GM21390 (cell line): Measurements from ENCODE around the gene POU6F2.
"Not testable (repeated sequence)": the region's sequence is repeated elsewhere in the genome, so short reads cannot be mapped to it uniquely, and the experiment has no call there.

Experiments used
- ATAC-seq: cut with Tn5 transposase; IDR thresholded peaks from one replicate; pipeline ENCODE4 v1.9.1; 2021; ENCODE audit not compliant: unreplicated experiment

POU6F2 gene, protein sequence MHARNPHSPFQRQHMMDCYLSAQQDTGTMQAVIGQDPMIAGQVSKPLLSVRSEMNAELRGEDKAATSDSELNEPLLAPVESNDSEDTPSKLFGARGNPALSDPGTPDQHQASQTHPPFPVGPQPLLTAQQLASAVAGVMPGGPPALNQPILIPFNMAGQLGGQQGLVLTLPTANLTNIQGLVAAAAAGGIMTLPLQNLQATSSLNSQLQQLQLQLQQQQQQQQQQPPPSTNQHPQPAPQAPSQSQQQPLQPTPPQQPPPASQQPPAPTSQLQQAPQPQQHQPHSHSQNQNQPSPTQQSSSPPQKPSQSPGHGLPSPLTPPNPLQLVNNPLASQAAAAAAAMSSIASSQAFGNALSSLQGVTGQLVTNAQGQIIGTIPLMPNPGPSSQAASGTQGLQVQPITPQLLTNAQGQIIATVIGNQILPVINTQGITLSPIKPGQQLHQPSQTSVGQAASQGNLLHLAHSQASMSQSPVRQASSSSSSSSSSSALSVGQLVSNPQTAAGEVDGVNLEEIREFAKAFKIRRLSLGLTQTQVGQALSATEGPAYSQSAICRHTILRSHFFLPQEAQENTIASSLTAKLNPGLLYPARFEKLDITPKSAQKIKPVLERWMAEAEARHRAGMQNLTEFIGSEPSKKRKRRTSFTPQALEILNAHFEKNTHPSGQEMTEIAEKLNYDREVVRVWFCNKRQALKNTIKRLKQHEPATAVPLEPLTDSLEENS

DNA sequence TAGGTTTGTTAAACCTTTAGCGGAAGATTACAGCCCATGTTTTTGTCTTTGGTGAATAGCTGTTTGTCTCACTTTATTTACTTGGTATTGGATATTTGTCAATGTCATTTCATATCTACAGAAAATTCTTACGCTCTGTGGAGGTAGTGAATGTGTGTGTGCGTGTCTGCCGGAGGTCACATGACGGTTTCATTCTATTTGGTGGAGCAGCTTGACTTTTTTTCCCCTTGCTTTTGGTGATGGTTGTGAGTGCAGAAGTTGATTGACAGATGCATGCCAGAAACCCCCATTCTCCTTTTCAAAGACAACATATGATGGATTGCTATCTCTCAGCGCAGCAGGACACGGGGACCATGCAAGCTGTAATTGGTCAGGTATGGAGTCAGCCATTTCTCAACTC lies at the start of gene POU6F2:
Gene POU6F2 (plus strand): TSS at position 225 of the 400 bp plus-strand sequence. CDS start 45 bp downstream, at position 270.
- ATAC-seq = no peak

DNA sequence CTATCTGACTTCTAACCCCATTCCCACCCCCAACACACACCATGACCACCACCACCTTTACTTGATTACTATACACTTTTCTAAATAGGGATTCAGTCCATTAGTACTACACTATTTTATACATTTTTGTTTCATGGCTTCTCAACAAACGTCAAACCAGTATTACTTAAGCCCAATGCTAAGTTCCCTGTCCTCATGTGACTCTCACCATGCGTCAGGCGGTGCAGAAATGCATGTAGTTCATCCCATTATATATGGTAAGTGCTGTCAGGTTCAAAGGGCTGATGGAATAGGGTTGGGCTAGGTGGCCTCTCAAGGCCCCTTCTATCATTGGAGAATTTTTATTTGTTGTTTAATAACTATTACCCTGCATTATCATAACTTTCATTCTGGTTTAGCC lies 49.2 kb upstream of the POU6F2 start:
- no peak for ATAC-seq

DNA sequence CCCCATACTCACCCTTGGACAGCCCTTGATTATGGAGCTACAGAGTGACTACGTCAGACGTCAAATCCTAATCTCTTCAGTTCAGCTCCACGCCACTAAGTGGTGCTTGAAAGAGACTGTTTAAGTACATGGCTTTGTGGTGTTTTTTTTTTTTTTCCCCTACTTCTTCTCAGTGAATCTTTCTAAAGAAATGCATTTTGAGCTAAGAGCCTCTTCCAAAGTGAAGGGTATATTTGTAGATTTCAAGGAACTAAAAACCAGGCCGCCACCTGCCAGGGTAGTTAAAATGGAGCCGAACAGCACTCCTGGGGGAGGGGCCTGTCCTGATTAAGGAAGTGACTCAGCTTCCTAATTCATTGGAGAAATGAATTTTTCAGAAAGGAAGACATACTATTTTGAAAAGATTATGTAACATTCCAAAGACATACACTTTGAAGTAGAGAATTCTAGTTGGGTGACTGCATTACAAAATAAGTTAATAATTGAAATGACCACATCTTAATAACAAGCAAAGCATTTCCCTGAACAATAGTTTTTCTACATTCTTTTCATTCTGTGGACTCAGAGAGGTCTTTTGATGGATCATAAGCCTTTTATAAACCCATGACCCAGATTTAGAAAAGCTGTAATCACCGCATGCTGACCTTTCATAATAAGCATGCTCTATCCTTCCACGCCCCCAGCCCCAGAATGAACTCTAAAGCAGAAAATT lies 48.1 kb upstream of the POU6F2 start:
- no peak for ATAC-seq

DNA sequence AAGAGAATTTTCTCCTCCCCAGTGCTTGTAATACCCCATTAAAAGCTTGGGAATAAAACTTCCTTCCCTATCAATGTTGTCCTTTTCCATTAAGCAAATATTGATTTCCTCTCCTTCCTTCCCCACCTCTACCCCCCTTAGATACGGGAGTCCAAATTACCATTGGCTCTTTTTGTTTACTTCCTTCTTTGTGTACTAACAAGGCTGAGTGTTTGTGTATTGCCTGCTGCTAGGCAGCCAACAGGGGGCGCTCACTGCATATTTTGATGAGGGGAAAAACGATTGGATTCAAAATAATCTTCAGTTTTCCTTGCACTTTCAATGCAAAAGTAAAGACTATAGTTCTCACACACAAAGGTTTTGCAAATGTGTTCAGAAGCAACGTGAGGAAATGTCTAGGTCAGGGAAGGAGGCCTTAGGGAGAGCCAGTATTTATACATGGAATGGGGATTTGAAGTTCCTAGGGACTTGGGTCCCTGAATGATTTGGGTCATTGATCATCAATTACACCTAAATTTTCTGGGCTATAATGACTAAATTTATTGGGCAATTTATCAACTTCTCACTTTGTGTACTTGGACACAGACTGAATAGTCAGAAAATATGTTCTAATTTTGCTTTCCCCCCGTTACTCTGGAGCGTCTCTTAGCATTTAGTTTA lies 45.1 kb upstream of the POU6F2 start:
- ATAC-seq = peak; percentile 84

DNA sequence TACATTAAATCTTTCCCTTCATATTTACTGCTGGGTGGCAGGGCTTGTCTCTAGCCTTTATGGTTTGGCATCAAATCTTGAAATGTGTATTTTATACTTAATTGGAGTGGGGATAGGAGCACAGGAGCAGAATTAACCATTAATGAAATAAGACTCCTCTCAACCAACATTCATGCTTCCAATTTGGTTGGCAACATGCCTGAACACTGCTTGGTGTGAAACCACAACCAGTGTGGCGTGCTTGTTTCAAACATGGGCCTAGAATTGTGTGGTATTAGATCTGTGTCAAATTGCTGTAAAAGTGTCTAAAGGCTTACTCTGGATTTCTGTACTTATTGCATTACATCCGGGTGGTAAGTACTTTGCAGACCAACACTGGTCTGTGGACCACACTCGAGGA lies 43.7 kb upstream of the POU6F2 start:
- no peak for ATAC-seq

DNA sequence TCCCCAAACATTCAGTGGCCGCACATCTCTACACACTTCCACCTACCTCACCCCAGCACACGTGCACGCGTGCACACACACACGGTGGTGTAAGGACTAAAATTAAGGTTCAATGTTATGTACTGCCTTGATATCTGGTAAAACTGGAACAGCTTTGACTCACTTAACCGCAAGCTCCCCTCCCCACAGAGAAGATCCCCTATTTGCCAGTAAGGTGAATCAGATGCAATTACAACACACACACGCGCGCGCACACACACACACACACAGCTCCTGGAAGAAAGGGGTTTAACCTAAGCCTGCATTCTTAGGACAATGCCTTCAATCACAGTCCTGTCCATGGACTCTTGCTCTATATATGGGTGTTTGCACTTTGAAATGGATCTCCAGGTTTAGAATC lies 43.2 kb upstream of the POU6F2 start:
- ATAC-seq = no peak

DNA sequence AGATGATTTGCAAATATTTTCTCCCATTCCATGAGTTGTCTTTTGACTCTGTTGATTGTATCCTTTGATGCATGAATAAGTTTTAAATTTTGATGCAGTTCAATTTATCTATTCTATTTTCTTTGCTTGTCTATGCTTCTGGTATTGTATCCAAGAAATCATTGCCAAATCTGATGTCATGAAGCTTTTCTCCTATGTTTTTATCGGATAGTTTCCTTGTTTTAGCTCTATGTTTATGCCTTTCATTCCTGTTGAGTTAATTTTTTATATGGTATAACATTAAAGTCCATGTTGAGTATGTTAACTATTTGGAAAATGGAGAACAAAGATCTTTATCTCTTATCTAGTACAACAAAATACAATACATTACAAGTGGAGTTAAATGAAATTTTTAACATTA lies 41.1 kb upstream of the POU6F2 start:
- no peak for ATAC-seq

DNA sequence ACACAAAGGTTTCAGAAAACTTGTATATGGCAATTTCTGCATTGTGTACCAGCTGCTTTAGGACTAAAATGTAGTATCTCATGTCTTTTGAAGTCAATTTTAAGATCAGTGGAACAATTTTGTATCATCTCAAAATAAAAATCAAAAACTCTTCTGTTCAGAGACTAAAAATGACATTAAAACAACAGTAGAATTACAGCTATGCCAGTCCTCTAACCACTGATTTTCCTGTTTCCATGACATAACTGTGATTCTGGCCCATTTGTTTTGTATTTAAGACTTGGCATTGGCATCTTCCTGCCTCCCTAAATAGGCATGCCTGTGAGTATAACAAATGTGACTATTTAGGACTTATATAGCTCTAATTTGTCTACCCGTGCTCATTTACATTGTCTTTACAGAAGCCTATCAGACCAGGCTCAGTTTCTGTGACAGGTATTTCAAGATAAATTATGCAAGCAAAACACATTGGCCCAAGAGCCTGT lies 39.7 kb upstream of the POU6F2 start:
- no peak for ATAC-seq

DNA sequence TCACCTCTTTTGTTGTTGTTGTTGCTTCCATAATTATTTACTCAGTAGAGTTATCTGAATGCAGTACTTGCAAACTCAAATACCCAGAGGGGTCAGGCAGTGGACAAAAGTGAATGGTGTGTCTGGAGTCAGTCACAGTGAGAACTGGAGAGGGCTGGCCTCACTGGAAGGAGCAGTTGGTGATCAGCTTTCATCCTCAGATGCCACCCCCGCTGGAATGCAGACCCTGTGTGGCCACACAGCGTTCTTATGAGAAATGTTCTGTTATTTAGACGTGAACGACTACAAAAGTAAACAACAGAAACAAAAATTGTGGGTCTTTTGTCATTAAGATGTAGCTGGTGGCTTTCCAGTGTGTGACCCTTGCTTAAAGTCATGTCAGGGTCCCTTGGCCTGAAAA lies 39.1 kb upstream of the POU6F2 start:
- no peak for ATAC-seq

DNA sequence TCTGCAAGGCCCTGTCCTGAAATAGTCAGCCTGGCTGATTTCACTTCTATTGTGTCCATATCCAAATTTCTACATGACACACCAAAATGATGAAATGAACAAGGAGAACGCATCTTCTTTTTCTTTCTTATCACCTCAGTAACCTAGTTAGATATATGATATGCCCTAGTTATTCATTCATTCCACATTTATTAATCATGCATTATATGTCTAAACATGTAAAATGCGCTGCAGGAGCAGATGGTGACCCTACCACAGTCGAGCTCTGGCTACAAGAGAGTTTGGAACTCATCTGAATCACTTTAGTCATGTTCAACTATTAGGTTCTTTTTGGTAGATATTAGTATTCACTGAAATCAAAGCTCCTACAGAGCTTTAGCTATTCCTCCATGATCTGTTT lies 36.9 kb upstream of the POU6F2 start:
- no peak for ATAC-seq

DNA sequence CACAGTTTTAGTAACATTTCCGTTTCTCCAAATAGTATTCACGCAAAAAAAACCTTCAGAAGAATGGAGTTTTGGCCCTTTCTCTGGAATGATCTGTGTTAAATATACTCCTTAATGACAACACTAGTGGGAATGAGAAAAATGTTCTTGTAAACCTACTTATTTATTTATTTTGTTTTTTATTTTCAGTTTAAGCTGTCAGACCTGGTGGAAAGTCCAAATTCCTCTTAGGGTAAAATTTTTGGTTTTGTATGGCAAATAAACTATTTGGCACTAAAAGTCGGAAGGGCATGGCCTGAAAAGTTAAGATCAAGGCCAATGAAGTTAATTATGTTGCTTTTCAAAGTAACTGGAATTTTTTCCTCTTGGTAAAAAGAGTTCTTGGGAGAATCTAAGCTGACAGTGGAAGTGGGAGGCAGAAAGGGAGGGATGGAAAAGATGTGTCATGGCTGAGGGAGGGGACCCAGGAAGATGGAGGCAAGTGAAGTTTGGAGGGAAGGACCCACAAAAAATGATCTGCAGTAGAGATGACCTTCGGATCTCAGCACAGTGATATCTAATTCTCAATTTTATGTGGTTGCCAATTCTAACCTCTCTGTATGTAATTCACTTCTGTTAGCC lies 35.2 kb upstream of the POU6F2 start:
- no peak for ATAC-seq

DNA sequence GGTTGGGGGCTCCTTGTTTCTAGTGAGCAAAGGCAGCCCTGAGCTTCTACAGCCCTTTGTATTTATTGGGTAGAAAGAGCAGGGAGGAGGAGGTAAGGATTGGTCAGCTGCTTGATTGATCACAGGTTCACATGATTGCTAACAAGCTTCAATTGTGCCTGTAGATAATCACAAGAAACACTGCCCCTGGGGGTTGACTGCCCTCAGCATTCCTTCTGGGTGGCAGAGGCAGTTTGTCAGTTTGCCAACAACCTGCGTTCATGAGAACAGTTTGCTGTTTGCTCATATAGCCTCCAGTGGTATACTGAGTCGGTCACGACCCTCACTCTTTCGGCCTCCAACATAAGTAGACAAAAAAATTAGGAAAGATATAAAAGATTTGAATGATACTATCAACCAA lies 30.2 kb upstream of the POU6F2 start:
- not testable (repeated sequence) for ATAC-seq

DNA sequence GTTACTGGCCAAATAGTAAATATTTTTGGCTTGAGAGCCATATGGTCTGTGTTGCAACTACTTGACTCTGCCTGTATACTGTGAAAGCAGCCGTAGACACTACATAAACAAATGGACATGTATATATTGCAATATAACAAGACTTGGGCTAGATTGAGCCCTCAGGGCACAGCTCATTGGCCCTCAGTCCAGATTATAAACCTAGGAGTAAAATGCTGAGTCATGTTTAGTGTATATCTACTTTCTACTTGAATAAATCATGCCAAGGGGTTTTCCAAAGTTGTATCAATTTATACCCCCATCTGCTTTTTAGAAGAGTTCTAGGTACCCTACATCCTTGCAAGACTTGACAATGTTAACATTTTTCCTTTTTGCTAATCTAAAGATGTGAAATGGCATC lies 27.4 kb upstream of the POU6F2 start:
- no peak for ATAC-seq

DNA sequence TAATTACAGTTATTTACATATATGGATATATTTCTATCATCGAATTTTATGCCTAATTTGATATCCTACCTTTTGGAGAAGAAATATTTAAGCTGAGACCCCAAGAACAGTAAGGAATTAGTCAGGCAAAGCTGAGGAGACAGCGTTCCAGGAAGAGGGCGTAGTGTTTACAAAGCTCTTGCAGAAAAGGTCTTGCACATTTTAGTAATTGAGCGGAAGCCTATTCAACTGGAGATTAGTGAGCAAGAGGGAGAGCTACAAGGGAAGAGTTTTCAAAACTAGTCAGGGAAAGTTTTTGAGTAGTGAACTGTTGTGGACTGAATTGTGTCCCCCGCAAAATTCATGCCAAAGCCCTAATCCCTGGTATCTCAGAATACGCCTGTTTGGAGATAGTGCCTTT lies 26.5 kb upstream of the POU6F2 start:
- no peak for ATAC-seq

DNA sequence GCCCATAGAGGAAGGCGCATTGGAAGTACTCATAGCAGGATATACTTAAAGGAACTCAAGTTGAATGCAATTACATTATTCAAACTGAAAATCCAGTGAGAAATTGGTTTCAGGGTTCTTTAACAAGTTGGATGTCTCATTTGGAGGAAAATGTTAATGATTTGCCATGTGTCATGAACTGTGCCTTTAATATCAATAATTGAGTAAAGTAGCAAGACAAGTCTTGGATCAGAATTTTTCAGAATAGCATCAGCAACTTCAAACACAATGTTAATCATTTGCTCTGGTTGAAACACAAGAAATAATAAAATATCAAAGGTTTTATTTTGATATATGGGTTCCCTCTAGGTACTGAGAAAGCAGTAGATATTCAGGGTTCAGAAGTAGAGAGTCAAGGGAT lies 24.5 kb upstream of the POU6F2 start:
- ATAC-seq = no peak

DNA sequence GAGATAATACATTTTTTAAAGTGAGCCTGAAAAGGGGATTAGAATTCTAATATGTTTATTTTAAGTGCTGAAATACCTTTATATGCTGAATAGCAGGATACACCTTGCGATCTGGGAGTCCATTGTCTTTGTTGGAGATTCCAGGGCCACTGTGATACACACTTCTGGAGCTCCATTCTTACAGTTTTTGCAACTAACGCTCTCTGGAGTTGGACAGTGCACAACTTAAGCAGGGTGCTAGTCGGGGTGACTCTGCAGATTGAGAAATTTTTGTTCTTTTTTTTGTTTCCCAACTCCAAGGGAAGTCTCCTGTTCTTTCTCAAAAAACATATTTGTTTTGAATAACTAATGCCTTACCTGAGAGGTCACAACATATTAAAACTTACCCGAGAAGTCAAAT lies 23.7 kb upstream of the POU6F2 start:
- no peak for ATAC-seq

DNA sequence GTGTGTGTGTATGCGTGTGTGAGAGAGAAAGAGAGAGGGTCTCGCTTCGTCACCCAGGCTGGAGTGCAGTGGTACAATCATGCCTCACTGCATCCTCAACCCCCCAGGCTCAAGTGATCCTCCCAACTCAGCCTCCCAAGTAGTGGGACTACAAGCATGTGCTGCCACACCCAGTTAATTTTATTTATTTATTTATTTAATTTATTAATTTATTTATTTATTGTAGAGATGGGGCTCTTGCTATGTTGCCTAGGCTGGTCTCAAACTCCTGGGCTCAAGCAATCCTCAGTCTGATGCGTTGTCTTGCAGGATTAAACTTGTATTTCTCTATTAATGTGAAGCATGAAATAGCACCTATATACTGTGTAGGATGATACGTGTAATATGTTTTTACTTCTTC lies 21.8 kb upstream of the POU6F2 start:
- no peak for ATAC-seq

DNA sequence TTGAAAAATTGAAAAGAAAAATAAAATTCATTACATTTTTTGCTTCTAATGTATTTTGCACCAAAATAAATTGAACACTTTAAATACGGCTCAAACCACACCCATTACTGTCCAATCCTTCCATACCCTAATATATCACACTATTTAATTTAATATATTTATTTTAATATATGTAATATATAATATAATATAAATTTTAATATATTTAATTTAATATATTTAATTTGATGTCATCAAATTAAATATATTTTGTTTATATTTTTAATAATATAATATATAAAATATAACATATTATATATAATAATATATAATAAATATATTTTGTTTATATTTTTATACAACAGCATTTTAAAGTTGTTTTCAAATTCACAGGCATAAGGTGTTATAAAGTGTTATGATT lies 15.7 kb upstream of the POU6F2 start:
- ATAC-seq = no peak

DNA sequence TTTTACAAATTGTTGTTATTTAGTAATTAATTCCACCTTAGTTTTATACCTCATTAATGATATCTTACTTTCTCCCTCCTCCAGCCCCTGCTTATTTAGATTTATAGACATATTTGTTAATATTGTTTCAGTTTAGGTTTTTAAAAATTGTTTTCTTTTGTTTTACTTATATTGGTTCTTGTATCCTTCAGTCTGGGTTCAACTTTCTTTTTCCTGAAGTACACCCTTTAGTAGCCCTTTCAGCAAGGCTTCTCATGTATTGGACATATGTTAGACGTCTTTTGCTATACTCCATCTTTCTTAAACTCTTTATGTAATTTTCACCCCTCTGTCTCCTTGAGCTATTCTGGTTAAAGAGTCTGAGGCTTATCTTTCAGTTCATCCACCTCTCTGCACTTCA lies 12.8 kb upstream of the POU6F2 start:
- no peak for ATAC-seq

DNA sequence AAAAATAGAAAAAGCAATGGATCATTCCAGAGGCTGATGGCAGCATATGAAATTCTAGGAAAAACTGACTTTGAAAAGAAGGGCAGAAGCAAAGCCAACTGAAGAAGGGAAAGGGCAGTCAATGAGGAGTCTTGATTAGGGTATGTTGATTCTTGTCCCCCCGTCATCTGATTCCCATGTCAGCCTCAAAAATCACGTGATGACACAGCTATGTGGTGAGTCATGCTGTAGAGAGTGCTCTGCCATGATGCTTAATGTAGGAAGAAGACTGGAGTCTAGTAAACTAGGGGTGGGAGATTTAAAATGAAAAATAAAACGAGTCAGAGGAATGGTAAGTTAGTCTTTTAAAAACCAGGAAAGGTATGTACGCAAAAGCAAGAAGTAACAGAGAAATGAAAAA lies 3.9 kb upstream of the POU6F2 start:
- no peak for ATAC-seq

DNA sequence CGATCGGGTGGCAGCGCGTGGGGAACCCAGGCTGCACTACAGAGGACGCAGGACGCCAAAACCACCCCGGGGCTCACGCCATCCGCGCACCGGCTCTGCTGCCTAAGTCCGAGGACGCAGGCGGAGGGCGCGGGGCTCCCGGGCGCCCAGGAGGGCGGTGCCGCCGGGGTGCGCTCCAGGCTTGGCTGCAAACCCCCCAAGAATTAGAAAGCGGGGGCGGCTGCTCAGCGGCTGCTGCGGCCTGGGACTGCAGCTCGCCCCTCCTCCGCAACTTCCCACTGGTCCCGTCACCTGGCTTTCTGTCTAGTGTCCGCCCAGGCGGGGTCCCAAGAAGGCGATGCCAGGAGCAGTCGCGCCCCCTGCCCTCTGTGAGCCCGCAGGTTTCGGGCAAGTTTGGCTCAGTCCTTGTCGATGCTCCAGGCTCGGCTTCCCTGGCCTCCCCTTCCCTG lies 1.7 kb upstream of the POU6F2 start:
- no peak for ATAC-seq
